HG03575 (cell line): ENCODE results near the gene ACACA.
"Not testable (repeated sequence)": the region's sequence is repeated elsewhere in the genome, so short reads cannot be mapped to it uniquely, and the experiment has no call there.

ENCODE experiments used
- ATAC-seq: cut with Tn5 transposase; IDR thresholded peaks from one replicate; pipeline ENCODE4 v1.9.1; 2021; ENCODE audit not compliant: unreplicated experiment, insufficient number of reproducible peaks, low FRiP score; ENCODE audit errors: extremely low read depth

The ACACA gene

DNA sequence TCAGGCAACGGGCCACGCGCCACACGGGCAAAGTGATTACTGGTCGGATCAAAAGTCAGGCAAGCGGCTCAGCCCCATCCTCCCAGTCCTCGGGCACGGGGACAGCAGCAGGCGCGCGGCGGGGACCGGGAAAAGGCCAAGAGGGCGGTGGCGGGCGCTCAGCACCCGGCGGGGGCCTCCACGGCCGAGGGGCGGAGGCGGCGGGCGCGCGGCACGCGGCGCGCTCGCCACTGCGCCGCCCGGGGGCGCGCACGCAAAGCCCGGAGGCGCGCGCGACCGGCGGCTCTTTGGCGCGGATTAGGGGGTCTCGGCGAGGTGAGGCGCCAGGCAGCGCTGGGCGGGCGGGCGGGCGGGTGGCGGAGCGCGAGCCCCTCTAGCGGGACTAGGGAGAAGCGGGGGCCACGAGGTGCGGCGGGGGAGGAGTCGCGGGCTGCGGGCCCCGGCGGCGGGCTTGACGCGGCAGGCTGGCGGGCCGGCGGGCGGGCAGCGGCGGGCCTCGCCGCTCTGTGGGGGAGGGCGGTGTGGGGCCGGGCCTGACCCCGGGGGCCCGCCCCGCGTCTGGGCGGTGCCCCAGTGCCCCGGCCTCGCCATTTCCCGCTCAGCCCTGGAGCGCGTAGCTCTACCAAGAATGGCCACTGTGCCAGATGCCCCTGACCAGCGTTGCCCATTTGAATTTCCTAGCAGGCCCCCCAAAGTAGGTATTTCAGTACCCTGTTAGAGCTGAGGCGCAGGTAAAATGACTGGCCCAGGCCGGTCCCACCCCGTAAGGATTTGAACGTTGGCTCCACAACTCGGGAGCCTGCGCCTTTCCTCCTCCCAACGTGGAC lies at the start of gene ACACA, which contains the start of gene TADA2A:
Gene ACACA (minus strand): TSS at position 202 of the 827 bp plus-strand sequence. CDS start 537 bp downstream, outside the sequence.
Gene TADA2A (plus strand): TSS at position 252 of the 827 bp plus-strand sequence. CDS start 4,480 bp downstream, outside the sequence.
- ATAC-seq, result no peak

DNA sequence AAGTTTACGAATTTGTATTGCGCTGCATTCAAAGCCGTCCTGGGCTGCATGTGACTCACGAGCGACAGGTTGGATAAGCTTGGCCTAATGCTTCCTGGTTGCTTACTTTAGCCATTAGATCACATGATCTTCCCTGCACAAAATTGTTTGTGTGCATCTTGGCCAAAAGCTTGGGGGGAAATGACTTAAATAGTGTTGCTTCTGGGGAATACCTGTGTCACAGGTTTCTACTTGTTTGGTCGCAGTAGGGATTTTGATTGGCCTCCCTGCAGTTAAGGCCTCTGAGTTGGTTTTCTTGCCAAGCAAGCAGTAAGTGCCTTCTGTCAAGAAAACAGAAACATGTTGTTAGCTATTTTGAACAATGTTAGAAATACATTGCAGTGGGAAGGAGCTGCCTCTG lies 43.5 kb upstream of the ACACA start:
- ATAC-seq, result no peak

DNA sequence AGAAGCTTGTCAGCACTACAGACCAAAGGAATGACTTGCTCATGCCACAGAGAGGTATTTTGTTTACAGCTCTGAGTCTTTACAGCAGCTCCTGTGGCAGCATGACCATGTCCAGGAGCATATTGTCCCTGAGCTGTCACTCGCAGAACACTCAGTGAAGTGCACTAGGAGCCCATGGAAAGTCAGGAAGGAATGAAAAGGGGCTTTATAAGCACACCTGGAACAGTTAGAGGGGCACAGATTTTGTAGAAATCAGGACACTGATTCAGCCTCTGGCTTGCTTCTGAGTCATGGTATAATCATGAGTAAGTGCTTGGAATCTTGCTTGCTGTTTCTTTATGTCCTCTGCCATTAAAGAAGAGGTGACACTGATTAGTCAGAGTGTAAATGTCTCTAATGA lies 41.0 kb upstream of the ACACA start:
- ATAC-seq, result no peak

DNA sequence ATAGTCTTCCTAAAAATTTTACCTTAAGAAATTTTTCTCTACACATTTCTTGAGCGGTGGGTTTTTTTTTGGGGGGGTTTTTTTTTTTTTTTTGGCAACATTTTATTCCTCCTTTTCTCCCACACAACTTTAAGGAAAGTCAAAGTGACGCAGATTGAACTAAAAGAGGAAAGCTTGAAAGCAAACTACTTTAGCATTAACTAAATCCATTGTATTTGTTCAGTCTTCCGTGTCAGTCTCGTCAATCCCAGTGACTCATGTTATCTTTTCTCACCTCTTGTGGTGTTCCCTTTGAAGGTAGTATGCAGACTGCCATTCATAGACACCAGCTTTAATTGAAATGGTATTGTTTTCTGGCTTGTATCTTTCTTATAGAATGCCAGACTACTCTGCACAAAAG lies 39.4 kb upstream of the ACACA start:
- ATAC-seq, result no peak

DNA sequence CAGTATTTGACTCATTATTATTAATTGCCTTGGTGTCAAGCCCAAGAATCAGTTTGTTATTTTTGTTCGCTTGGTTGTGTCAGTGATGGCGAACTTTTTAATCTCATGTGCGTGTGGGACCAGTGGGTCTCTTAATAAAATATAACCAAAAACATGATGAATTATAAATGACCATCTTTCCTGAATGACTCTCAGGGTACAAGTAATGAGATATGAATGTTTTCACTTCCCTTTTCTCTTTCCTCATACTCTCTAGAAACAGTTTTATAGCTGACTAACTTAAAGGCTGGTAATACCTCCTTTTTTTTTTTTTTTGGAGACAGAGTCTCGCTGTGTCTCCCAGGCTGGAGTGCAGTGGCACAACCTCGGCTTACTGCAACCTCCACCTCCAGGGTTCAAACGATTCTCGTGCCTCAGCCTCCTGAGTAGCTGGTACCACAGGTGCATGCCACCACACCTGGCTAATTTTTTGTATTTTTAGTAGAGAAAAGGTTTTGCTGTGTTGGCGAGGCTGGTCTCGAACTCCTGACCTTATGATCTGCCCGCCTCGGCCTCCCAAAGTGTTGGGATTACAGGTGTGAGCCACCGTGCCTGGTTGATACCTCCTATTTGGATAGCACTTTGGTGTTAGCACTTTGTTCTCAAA lies 34.9 kb upstream of the ACACA start:
- ATAC-seq, result not testable (repeated sequence)

DNA sequence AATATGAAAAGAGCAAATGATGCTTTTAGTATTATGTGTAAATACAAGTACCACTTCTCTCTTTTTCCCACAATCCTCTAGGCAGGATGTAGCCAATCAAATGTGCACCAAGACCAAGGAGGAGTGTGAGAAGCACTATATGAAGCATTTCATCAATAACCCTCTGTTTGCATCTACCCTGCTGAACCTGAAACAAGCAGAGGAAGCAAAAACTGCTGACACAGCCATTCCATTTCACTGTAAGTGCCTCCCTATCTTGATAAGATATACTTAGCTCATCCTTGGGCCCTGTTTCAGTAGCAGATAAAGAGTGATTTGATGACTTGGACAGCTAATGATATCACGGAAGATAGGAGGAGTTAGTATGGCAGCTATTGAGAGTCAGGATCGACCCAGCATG lies 33.8 kb upstream of the ACACA start:
- ATAC-seq, result no peak

DNA sequence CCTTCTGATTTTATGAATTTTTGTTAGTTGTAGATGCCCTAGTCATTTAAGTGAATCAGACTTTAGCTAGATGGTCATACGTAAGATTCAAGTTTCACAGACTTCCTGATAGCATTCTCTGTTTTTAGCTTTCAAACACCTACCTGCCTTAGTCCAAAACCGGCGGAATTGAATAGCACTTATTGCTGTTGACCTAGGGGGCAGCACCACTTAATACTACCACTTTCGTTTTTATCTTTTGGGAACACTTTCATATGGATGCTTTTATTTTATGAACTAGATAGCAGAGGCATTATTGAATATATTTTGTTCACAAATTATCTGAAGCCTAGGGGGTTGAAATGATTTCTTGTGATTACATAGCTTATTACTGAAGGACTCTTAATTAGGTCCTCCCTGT lies 31.5 kb upstream of the ACACA start:
- no peak for ATAC-seq

DNA sequence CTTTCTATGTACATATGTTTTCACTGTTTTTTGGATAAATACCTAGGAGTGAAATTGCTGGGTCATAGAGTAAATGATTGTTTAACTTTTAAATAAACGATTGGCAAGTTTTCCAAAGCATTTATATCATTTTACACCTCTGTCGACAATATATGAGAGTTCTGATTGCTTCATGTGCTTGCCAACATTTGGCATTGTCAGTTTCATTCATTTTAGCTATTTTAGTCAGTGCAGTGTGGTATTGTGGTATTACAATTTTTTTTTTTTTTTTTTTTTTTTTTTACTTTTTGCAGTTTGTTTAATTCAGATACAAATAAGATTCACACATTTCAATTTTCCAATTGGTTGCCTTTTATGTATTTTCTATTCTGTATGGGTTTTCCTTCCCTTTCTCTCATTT lies 26.0 kb upstream of the ACACA start:
- no peak for ATAC-seq

DNA sequence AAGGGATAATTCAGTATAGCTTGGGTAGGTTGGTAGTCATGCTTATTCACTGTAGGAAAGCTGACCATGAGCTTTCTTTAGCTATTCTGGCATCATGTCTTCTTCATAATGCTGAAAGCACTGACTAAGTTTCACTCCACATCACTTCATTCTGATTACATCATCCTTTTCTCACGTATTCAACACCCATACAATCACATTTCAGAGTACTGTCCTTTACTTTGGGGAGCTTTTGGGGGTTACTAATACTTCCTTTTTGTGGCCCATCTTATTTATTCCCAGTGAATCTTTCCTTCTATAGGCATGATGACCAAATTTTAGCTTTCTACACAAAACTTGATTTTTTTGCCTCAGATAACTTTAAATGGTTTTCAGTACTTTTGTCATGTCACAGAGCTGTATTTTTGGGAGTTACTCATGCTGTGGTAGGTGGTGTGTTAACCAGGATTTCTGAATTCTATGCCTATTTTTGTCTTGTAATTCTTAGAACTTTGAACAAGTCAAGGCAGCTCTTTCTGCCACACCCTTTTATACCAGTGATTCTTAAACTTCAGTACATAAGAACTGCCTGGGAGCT lies 23.5 kb upstream of the ACACA start:
- no peak for ATAC-seq

DNA sequence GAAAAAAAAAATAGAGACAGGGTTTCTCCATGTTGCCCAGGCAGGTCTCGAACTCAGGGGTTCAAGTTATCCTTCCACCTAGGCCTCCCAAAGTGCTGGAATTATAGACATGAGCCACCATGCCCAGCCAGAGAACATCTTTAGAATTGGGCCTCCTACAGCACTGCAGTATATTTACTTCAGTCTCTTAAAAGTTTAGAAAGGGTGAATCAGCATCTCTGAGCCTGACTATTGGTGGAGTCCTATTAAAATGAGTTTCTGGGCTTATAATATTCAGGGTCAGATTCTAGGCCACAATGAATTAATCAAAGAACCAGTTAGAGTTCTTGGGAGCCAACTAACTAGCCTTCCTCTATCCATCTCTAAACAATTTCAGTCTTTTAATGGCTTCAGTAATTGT lies 22.8 kb upstream of the ACACA start:
- no peak for ATAC-seq

DNA sequence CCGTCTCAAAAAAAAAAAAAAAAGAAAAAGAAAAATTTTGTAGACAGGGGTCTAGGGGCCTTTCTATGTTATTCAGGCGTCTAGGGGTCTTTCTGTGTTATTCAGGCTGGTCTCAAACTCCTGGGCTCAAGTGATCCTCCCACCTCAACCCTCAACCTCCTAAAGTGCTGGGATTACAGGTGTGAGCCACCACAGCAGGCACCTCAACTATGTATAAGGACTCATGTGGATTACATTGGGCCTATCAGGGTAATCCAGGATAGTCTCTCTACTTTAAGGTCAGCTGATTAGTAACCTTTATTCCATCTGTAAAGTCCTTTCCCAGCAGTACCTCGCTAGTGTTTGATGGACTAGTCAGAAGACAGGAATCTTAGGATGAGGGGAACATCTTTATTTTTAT lies 22.4 kb upstream of the ACACA start:
- no peak for ATAC-seq

DNA sequence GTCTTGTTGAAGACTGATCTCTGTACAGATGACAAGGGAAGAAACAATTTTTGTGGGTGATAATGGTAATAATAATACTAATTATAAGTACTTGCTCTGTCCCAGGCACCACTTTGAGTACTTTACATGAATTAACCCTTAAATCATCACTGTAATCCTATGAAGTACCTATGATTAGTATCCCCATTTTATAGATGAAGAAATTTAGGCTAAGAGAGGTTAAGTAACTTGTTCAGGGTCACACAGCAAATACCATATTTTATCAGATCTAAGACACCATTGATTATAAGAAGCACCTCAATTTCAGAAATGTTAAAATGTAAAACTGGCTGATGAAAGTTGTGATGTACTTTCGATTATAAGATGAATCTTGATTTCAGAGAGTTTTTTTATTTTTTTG lies 18.6 kb upstream of the ACACA start:
- ATAC-seq, result no peak

DNA sequence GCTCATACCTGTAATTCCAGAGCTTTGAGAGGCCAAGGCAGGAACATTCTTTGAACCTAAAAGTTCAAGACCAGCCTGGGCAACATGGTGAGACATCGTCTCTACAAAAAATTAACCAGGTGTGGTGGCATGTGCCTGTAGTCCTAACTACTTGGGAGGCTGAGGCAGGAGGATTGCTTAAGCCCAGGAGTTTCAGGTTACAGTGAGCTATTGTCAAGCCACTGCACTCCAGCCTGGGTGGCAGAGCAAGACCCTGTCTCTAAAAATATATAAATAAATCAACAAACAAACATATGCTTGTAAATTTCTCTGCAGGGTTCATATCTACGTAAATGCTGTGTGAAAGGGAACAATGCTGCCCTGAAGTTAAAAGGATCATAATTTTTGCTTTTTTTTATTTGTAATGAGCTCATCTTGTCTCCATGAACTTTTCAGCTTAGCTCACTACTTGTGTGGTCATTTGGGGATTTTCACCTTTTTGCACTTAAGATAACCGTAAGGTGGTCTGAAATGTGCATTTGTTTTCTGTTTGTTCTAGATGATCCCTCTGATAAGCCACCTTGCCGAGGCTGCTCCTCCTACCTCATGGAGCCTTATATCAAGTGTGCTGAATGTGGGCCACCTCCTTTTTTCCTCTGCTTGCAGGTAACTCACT lies 16.5 kb upstream of the ACACA start:
- ATAC-seq, result no peak

DNA sequence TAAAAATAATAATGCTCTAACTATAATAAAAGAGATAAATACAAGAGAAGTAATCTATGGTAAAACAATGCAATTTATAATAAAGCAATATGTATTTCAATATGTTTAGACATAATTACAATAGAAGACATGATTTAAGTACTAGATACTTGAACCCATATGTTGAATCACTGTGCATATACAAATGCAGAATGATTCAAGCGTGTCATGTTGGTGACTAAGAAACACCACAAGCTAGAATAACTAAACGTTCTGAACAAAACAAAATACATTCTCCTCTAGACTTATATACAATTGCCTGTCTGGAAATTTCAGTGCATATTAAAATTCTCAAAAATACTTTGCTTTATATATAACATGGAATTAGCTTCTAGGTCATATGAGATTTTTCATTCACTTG lies 11.2 kb upstream of the ACACA start:
- ATAC-seq, result no peak

DNA sequence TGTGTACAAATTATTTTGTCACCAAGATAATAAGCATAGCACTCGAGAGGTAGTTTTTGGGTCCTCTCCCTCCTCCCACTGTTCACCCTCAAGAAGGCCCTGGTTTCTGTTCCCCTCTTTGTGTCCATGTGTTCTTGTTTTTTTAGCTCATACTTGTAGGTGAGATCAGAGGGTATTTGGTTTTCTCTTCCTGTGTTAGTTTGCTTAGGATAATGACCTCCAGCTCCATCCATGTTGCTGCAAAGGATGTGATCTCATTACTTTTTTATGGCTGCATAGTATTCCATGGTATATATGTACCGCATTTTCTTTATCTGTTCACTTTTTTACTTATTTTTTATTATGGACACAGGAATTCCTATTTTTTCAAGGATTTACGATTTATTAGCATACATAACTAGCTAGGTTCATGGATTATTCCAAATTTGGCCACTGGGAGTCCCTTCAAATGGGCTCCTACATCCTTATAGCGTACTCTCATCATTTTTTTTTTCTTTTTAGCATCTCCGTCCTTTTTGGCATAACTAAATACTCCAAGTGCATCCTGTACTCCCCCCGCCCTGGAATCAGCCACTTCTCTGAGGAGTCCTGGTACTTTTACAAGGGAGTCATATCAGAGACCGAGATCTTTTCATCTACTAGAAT lies 7.4 kb upstream of the ACACA start:
- no peak for ATAC-seq

DNA sequence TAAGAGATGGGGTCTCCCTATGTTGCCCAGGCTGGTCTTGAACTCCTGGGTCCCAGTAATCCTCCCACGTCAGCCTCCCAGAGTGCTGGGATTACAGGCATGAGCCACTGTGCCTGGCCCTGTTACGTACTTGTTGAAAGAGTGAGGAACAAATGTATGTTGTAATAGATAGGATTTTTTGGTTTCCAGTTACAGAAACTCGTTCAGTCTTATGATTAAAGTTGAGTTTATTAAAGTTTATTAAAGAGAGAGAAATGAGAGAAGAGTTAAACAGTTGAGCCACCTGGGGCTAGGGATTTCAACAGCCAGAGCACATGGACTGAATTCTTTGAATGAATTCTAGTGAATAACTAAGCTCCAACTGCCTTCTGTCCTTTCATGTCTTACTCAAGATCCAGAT lies 3.7 kb upstream of the ACACA start:
- no peak for ATAC-seq

DNA sequence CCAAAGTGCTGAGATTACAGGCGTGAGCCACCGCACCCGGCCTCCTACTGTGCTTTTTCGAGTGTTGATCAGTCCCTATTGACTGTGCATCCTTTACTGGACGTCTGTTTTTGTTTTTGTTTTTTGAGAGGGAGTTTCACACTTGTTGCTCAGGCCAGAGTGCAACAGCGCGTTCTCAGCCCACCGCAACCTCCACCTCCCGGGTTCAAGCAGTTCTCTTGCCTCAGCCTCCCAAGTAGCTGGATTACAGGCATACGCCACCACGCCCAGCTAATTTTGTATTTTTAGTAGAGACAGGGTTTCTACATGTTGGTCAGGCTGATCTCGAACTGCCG lies 1.5 kb upstream of the ACACA start:
- not testable (repeated sequence) for ATAC-seq

DNA sequence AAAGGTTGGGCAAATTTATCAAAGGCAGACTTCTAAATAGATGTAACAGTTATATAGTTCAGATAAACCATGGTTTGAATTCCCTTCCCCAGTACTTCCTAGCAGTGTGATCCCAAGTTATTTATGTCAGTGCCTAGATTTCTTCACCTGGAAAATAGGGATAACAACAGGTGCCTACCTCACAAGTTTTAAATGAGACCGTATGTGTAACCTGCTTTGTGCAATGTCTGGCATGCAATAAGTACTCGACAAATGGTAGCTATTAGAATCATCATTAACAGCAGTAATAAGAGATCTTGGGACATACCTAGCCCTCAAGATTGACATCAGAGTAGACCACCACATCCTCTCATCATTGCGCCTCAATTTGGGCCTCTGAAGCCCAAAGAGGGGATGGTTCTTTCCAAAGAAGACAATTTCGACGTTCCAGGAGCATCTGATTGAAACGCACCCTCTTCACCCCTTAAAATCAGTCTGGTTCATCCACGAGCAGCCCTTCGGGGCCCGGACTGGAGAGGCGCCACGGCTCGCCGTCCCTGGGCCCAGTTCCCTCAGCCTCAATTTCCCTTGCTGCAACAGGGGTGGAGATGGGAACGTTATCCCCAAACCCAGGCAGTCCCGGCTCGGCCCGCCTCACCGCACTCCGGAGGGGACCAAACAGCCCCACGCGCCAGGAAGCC lies 541 bp downstream of the ACACA start:
- no peak for ATAC-seq

DNA sequence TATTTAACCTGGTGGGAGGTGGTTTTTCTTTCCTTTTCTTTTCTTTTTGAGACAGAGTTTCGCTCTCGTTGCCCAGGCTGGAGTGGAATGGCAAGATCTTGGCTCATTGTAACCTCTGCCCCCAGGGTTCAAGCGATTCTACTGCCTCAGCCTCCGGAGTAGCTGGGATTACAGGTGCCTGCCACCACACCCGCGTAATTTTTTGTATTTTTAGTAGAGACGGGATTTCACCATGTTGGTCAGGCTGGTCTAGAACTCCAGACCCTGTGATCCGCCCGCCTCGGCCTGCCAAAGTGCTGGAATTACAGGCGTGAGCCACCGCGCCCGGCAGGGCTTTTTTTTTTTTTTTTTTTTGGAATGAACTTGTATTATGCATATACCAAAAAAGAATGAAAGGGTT lies 1.1 kb downstream of the ACACA start:
- not testable (repeated sequence) for ATAC-seq
